CD4-positive, alpha-beta T cell (primary cell): Measurements from ENCODE around the gene MYO7B. TPM values are rescaled to one million over a fixed set of nuclear protein-coding genes. Genes with fewer than 3 reads are reported as not detected.

ENCODE experiments used
- ATAC-seq: fragments of 200-7000 bp; cut with Tn5 transposase; one replicate; pipeline ENCODE4 v1.10.0; 2022; ENCODE audit warnings: mild to moderate bottlenecking; ENCODE audit not compliant: poor library complexity
- CTCF ChIA-PET: fragments of 350-600 bp; sonication (Branson Sonifier 250); formaldehyde crosslinking; loops from one replicate; lab custom pipeline; 2021; ENCODE audit warnings: antibody characterized with exemption, inconsistent platforms; lab: Charles Lee
- POLR2A ChIA-PET: fragments of 350-600 bp; sonication (Branson Sonifier 250); formaldehyde crosslinking; loops from one replicate; lab custom pipeline; 2021; ENCODE audit warnings: antibody characterized with exemption, inconsistent platforms; lab: Charles Lee
- DNase-seq, 14 experiments: peaks; one replicate each; pipeline ENCODE4 v3.0.0-alpha.2; 2013 to 2020; ENCODE audit warnings: mixed read lengths in 2 of 14
- H3K27ac ChIP-seq, 2 donors: one replicate each; pipeline versions ENCODE4 v1.5.1 to v1.7.0; 2013; ENCODE audit warnings: low read length in 2 of 2, low read depth in 1 of 2, mild to moderate bottlenecking in 1 of 2
- H3K27me3 ChIP-seq, 2 experiments: 1 replicate in 1 of 2; 2 replicates in 1 of 2; pipeline versions ENCODE4 v1.6.1 to v1.7.0; 2013; ENCODE audit warnings: low read length in 2 of 2, control low read depth in 1 of 2, mild to moderate bottlenecking in 1 of 2, moderate library complexity in 1 of 2; ENCODE audit not compliant: insufficient read depth in 2 of 2, control insufficient read depth in 1 of 2
- H3K36me3 ChIP-seq: one replicate; pipeline ENCODE4 v1.6.1; 2013; ENCODE audit warnings: low read length, control low read depth; ENCODE audit not compliant: insufficient read depth
- H3K4me1 ChIP-seq: one replicate; pipeline ENCODE4 v1.6.1; 2013; ENCODE audit warnings: low read length, control low read depth; ENCODE audit not compliant: insufficient read depth
- H3K4me3 ChIP-seq: one replicate; pipeline ENCODE4 v1.5.1; 2013; ENCODE audit warnings: mild to moderate bottlenecking, low read length, moderate library complexity
- H3K9me3 ChIP-seq, 2 experiments: 1 replicate in 1 of 2; 2 replicates in 1 of 2; pipeline versions ENCODE4 v1.6.1 to v1.7.0; 2013; ENCODE audit warnings: low read length in 2 of 2, mild to moderate bottlenecking in 2 of 2, control low read depth in 1 of 2, moderate library complexity in 1 of 2; ENCODE audit not compliant: control insufficient read depth in 1 of 2, insufficient read depth in 1 of 2
- H3K27ac Mint-ChIP-seq: one replicate; pipeline ENCODE4 v1.8.0; 2020; ENCODE audit warnings: mixed read lengths
- H3K27me3 Mint-ChIP-seq: one replicate; pipeline ENCODE4 v1.8.0; 2021; ENCODE audit warnings: mixed read lengths
- H3K36me3 Mint-ChIP-seq: one replicate; pipeline ENCODE4 v1.8.0; 2021; ENCODE audit warnings: low read depth, mixed read lengths
- H3K4me1 Mint-ChIP-seq: one replicate; pipeline ENCODE4 v1.8.0; 2021; ENCODE audit warnings: low read depth, mixed read lengths
- H3K4me3 Mint-ChIP-seq: one replicate; pipeline ENCODE4 v1.8.0; 2020; ENCODE audit warnings: mild to moderate bottlenecking, mixed read lengths
- H3K9me3 Mint-ChIP-seq: one replicate; pipeline ENCODE4 v1.8.0; 2020; ENCODE audit warnings: mixed read lengths
- CTCF ChIP-seq: fragments of 200-600 bp; IDR thresholded peaks from one replicate; pipeline ENCODE4 v1.8.0; 2022; ENCODE audit warnings: antibody characterized with exemption, mild to moderate bottlenecking
- intact Hi-C, 2 experiments: fragments of 100-400 bp; cut with DNase I in 1 of 2; cut with micrococcal nuclease in 1 of 2; formaldehyde crosslinking; loops; one replicate each; pipeline versions ENCODE4 v1.15.1 to v1.9.0; 2023 to 2025; cut with DNase I, micrococcal nuclease
- total RNA-seq, 174 experiments: library from RNA in 2 of 174; stranded (reverse) in 2 of 174; gene quantifications; one replicate each; pipeline ENCODE4 v1.2.3 and lab custom pipeline; 2021 to 2026

Gene MYO7B
- total RNA-seq, 2 experiments from 2014 or later: 0.05 to 0.14 TPM

GRCh38 chr2:127644066-127645025 lies 108.9 kb downstream of the MYO7B start:
- Mint-ChIP-seq H3K27me3 (no peaks in the 10 kb centered on the region), H3K4me1 (peaks cover 72% of the 10 kb centered on the region), H3K4me3 (peak overlapping the region; percentile 69), H3K27ac (peak overlapping the region; percentile 94), H3K9me3 (no peaks in the 10 kb centered on the region), H3K36me3 (no peaks in the 10 kb centered on the region)
- TF ChIP-seq CTCF: no peak
- Histone ChIP-seq H3K27me3 (no peaks in the 10 kb centered on the region), H3K9me3 (no peaks in the 10 kb centered on the region), H3K36me3 (no peaks in the 10 kb centered on the region), H3K27ac (no peak overlapping the region), H3K4me1 (peaks cover 55% of the 10 kb centered on the region), H3K4me3 (no peak overlapping the region)
- DNase-seq (no peak), ATAC-seq (no peak)
- POLR2A ChIA-PET: interaction anchor here (1.2 kb wide), 1 partner anchor 58 kb away, joined by 5 read pairs; the partner anchor contains the start of gene SFT2D3
- CTCF ChIA-PET: interaction anchor here (1.1 kb wide), 1 partner anchor 53 kb away, joined by 5 read pairs; no protein-coding TSS in a partner anchor
- intact Hi-C loops: loop anchor here (5.0 to 10.0 kb wide), 6 partner anchors 58 to 560 kb away; partner anchors contain the start of genes IWS1 (in 2 of the 2), SFT2D3 (in 2 of the 2) and WDR33 (in 1 of the 2)

GRCh38 chr2:127645026-127645394 lies 109.5 kb downstream of the MYO7B start:
- Mint-ChIP-seq H3K9me3 (no peaks in the 10 kb centered on the region), H3K4me1 (peaks cover 71% of the 10 kb centered on the region), H3K36me3 (no peaks in the 10 kb centered on the region), H3K27me3 (no peaks in the 10 kb centered on the region), H3K4me3 (no peak overlapping the region), H3K27ac (peak overlapping the region; percentile 94)
- no peak overlapping the region for H3K27ac ChIP-seq
- no peak for TF ChIP-seq CTCF
- intact Hi-C loops: loop anchor here (5.0 to 10.0 kb wide), 5 partner anchors 68 to 560 kb away; partner anchors contain the start of genes IWS1 (in 2 of the 2) and WDR33 (in 1 of the 2)
- no peak for DNase-seq
- ATAC-seq: no peak
- H3K4me1 ChIP-seq: peaks cover 55% of the 10 kb centered on the region
- H3K4me3 ChIP-seq: no peak overlapping the region
- H3K36me3 ChIP-seq: no peaks in the 10 kb centered on the region
- ChIA-PET POLR2A (interaction anchor here (1.2 kb wide), 1 partner anchor 57 kb away, joined by 5 read pairs; the partner anchor contains the start of gene SFT2D3), CTCF (interaction anchor here (1.1 kb wide), 1 partner anchor 54 kb away, joined by 5 read pairs; no protein-coding TSS in a partner anchor)
- H3K9me3 ChIP-seq: no peaks in the 10 kb centered on the region
- no peaks in the 10 kb centered on the region for H3K27me3 ChIP-seq

GRCh38 chr2:127645395-127646291 lies 110.2 kb downstream of the MYO7B start, which contains the start of gene GPR17:
Gene GPR17 (plus strand): TSS chr2:127646153. CDS start chr2:127650736, 4,583 bp downstream.
- no peak within 1 kb of the TSS for H3K27ac ChIP-seq
- H3K27me3 ChIP-seq: no peaks in the 10 kb centered on the region
- CTCF ChIA-PET: no interaction called here
- H3K4me1 ChIP-seq: peaks cover 49% of the 10 kb centered on the region
- H3K4me3 ChIP-seq: no peak within 1 kb of the TSS
- H3K4me3 Mint-ChIP-seq: no peak within 1 kb of the TSS
- intact Hi-C loops: loop anchor here (5.0 to 10.0 kb wide), 5 partner anchors 68 to 561 kb away; partner anchors contain the start of genes IWS1 (in 2 of the 2) and WDR33 (in 1 of the 2)
- no peaks in the 10 kb centered on the region for H3K27me3 Mint-ChIP-seq
- H3K36me3 ChIP-seq: no peaks in the 10 kb centered on the region
- H3K9me3 Mint-ChIP-seq: no peaks in the 10 kb centered on the region
- no peak for TF ChIP-seq CTCF
- DNase-seq (no peak), ATAC-seq (no peak)
- POLR2A ChIA-PET: interaction anchor here (1.2 kb wide), 1 partner anchor 56 kb away, joined by 5 read pairs; the partner anchor contains the start of gene SFT2D3
- peaks cover 65% of the 10 kb centered on the region for H3K4me1 Mint-ChIP-seq
- no peaks in the 10 kb centered on the region for H3K9me3 ChIP-seq
- no peaks in the 10 kb centered on the region for H3K36me3 Mint-ChIP-seq
- H3K27ac Mint-ChIP-seq: peak within 1 kb of the TSS; percentile 94
